ENCODE data around the gene ZNF554. TPM values are rescaled to one million over a fixed set of nuclear protein-coding genes. Genes with fewer than 3 reads are reported as not detected.

The ZNF554 gene
- total RNA-seq, 6 experiments from 2014 or later: 1.4 to 2.5 (median 1.9) TPM

- WGBS (ENCODE audit: insufficient coverage, low coverage, low lambda C conversion rate, missing lambda C conversion rate): 78% methylated on average over 7 of the region's 7 CpGs
- Histone ChIP-seq H3K4me3 (no peak overlapping the region), H3K36me3 (no peaks in the 10 kb centered on the region), H3K4me1 (peaks cover 0 to 32% (median 7%) of the 10 kb centered on the region in 4 donors), H3K27me3 (no peaks in the 10 kb centered on the region), H3K9me3 (no peaks in the 10 kb centered on the region), H3K27ac (no peak overlapping the region)
- ATAC-seq (no peak), DNase-seq (no peak)
- intact Hi-C loops (cut with DNase I): no loop called here
- TF ChIP-seq POLR2A (IDR thresholded peaks at IDR 0.05) (no peak), CTCF (IDR thresholded peaks at IDR 0.05) (no peak)
Observed at GRCh38 chr19:2780284-2780683, 39.4 kb upstream of the ZNF554 start.

GRCh38 chr19:2782329-2782935 is 37.2 kb upstream of the ZNF554 start:
- H3K4me3 ChIP-seq: peak overlapping the region; percentile 99 to 100 (median 99)
- H3K9me3 ChIP-seq: no peaks in the 10 kb centered on the region
- peaks cover 0 to 30% (median 3%) of the 10 kb centered on the region in 4 donors for H3K4me1 ChIP-seq
- ATAC-seq (no peak), DNase-seq (no peak)
- intact Hi-C loops (cut with DNase I): no loop called here
- under 1% methylated on average over 17 of the region's 24 CpGs for WGBS (ENCODE audit: insufficient coverage, low coverage, low lambda C conversion rate, missing lambda C conversion rate)
- H3K27me3 ChIP-seq: no peaks in the 10 kb centered on the region
- TF ChIP-seq POLR2A (IDR thresholded peaks at IDR 0.05) (no peak), CTCF (IDR thresholded peaks at IDR 0.05) (no peak)
- peak overlapping the region; percentile 88 to 92 (median 88) for H3K27ac ChIP-seq
- H3K36me3 ChIP-seq: no peaks in the 10 kb centered on the region

GRCh38 chr19:2782936-2783780 is 36.5 kb upstream of the ZNF554 start, which contains the start of gene SGTA:
TSS of gene SGTA (minus strand) at chr19:2783273. CDS start at chr19:2769068, 14,205 bp downstream.
- peak within 1 kb of the TSS; percentile 88 to 92 (median 88) for H3K27ac ChIP-seq
- ATAC-seq (peak; percentile 85 to 89 (median 88)), DNase-seq (peak; percentile 96 to 99 (median 98))
- WGBS (ENCODE audit: insufficient coverage, low coverage, low lambda C conversion rate, missing lambda C conversion rate): 1% methylated on average over 9 of the region's 68 CpGs
- H3K27me3 ChIP-seq: no peaks in the 10 kb centered on the region
- H3K9me3 ChIP-seq: no peaks in the 10 kb centered on the region
- intact Hi-C loops (cut with DNase I): no loop called here
- peaks cover 0 to 30% (median 3%) of the 10 kb centered on the region in 4 donors for H3K4me1 ChIP-seq
- no peaks in the 10 kb centered on the region for H3K36me3 ChIP-seq
- H3K4me3 ChIP-seq: peak within 1 kb of the TSS; percentile 99 to 100 (median 99)
- TF ChIP-seq POLR2A (IDR thresholded peaks at IDR 0.05): peak; percentile 77
- peak; percentile 34 to 50 (median 48) for TF ChIP-seq CTCF (IDR thresholded peaks at IDR 0.05)

- Histone ChIP-seq H3K36me3 (no peaks in the 10 kb centered on the region), H3K9me3 (no peaks in the 10 kb centered on the region), H3K4me1 (peaks cover 0 to 30% (median 3%) of the 10 kb centered on the region in 4 donors), H3K27ac (peak overlapping the region in 1 of 3 donors; percentile 37), H3K27me3 (no peaks in the 10 kb centered on the region), H3K4me3 (peak overlapping the region in 1 of 3 donors; percentile 0)
- ATAC-seq (no peak), DNase-seq (no peak)
- WGBS (ENCODE audit: insufficient coverage, low coverage, low lambda C conversion rate, missing lambda C conversion rate): 66% methylated on average over 7 of the region's 7 CpGs
- intact Hi-C loops (cut with DNase I): no loop called here
- TF ChIP-seq CTCF (IDR thresholded peaks at IDR 0.05) (no peak), POLR2A (IDR thresholded peaks at IDR 0.05) (no peak)
Observed at GRCh38 chr19:2783781-2784145, 35.9 kb upstream of the ZNF554 start.
